Activated naive CD4-positive, alpha-beta T cell treated with anti-CD3 and anti-CD28 coated beads, Interleukin-2, amount 50 U/mL, for 24 hours (primary cell): Measurements from ENCODE around the gene SAMD4B.
A peak's percentile ranks its signal among the peaks of the same experiment; 100 is the strongest.

Experiments
- H3K27ac Mint-ChIP-seq: one replicate; pipeline ENCODE4 v1.8.0; 2021; ENCODE audit warnings: mild to moderate bottlenecking, mixed read lengths
- H3K27me3 Mint-ChIP-seq: one replicate; pipeline ENCODE4 v1.8.0; 2021; ENCODE audit warnings: mixed read lengths
- H3K36me3 Mint-ChIP-seq: one replicate; pipeline ENCODE4 v1.8.0; 2021; ENCODE audit warnings: mixed read lengths
- H3K4me1 Mint-ChIP-seq: one replicate; pipeline ENCODE4 v1.8.0; 2021; ENCODE audit warnings: mixed read lengths
- H3K4me3 Mint-ChIP-seq: one replicate; pipeline ENCODE4 v1.8.0; 2021; ENCODE audit warnings: mild to moderate bottlenecking, mixed read lengths
- H3K9me3 Mint-ChIP-seq: one replicate; pipeline ENCODE4 v1.8.0; 2021; ENCODE audit warnings: mixed read lengths

SAMD4B gene

DNA sequence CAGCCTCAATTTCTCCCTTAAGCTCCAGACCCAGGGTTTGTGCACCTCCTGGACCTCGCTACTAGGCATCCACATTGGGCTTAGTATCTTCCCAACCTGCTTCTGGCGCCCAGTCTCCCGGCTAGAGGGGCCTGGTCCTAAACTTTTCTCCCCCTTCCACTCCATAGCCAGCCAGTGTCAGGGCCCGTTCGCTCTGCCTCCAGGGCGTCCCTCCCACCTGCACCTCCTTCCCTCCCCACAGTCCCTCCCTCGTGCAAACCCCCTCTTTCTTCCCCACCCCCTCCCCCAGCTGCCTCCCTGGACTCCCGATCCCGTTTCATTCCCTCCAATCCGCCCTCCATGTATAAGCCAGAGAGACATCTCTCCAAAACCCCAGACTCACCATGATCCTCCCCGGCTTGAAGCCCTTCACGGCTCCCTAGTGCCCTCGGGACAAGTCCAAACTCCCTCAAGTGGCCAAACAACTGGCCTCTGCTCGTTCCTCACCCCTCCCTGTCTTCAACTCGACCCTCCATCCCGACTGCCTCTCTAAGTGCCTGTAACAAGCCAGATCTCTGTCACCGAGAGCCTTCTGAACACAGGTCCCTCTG is 997 bp upstream of the SAMD4B start:
- Mint-ChIP-seq H3K36me3 (peaks cover 2% of the 10 kb centered on the region), H3K9me3 (no peaks in the 10 kb centered on the region), H3K4me3 (peak overlapping the region; percentile 95), H3K27me3 (no peaks in the 10 kb centered on the region), H3K4me1 (peaks cover 71% of the 10 kb centered on the region), H3K27ac (peak overlapping the region; percentile 95)

DNA sequence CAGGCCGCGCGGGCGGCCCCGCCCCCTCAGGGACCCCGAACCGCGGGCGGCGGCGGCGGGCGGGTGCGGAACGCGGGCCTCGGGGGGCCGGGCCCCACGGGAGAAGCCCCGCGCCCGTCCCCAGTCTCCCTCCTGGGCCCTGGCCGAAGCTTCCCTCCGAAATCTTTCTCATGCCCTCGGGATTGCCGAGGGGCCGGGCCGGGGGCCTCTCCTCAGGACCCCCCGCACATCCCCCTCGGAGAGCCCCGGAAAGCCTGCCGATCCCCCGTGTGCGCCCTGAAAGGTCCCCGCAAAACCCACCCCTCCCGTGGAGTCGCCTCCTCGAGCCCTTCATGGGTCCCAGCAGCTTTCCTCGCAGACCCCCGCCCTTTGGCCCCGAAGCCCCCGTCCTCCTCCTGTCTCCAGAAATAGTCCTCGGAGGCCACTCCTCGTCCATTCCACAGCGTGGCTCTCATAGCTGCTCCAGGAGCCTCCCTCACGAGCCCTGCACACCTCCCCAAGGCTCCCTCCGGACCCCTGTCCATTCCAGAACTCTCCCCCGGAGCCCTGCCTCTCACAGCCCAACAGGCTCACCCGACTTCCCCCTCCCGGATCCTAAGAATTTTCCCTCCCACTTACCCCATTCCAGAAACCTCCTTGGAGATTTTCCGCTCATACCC is 555 bp downstream of the SAMD4B start:
- Mint-ChIP-seq H3K27me3 (no peaks in the 10 kb centered on the region), H3K9me3 (no peaks in the 10 kb centered on the region), H3K4me3 (peak overlapping the region; percentile 85), H3K4me1 (peaks cover 75% of the 10 kb centered on the region), H3K27ac (peak overlapping the region; percentile 64), H3K36me3 (peaks cover 2% of the 10 kb centered on the region)

DNA sequence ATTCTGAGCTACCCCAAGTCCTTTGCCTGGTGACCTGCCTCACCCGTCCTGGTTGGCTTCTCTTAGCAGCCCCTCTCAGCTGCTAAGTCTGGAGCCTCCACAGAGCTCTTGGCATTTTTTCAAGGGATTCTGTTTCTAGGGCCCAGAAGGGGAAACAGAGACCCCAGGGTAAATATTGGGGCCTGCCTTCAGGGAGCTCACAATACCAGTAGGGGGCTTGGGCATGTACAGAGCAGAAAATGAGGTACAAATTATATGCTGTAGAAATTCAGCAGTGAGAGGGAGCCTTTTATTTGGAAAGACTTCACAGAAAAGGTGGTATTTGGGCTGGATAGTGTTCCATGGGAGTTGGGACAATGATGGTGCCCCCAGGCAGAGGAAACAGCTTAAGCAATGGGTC is 3.7 kb downstream of the SAMD4B start:
- peaks cover 69% of the 10 kb centered on the region for H3K4me1 Mint-ChIP-seq
- H3K27me3 Mint-ChIP-seq: no peaks in the 10 kb centered on the region
- H3K36me3 Mint-ChIP-seq: peaks cover 7% of the 10 kb centered on the region
- H3K4me3 Mint-ChIP-seq: no peak overlapping the region
- H3K27ac Mint-ChIP-seq: peak overlapping the region; percentile 61
- H3K9me3 Mint-ChIP-seq: no peaks in the 10 kb centered on the region

DNA sequence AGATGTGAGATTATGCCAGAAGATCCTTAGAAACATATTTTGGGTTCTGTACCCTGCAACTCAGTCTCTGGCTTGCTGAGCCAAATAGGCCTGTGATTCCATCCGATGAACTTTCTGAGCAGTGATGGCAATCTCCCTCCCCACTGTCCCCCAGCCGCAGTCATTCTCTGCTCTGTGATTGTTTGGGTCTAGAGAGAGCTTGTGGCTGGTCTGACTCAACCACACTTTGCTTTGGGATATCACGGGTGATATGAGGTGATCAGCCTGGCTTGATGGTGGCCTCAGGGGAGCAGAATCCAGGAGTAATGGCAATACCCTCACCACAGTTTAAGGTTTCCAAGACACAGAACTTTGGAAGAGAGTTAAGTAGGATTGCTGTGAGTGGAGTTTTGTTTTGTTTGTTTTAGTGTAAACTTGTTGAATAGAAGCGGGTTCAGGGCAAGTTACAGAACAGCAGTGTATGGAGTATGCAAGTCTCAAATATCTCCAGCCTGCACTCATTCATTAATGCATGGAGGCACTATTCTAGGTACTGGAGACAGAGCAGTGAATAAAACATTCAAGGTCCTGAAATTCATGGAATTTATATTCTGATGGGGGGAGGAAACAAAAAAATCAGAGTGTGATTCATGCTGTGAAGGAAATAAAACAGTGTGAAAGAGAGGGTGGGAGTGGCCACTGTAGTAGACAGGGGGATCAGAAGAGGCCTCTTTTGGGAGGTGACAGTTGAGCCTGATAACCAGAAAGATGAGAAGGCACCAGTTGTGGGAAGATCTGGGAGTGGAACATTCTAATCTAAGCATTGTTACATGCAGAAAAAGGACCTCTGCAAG is 5.3 kb downstream of the SAMD4B start:
- Mint-ChIP-seq H3K4me1 (peaks cover 76% of the 10 kb centered on the region), H3K9me3 (no peaks in the 10 kb centered on the region), H3K4me3 (no peak overlapping the region), H3K27ac (peak overlapping the region; percentile 80), H3K27me3 (no peaks in the 10 kb centered on the region), H3K36me3 (peaks cover 16% of the 10 kb centered on the region)

DNA sequence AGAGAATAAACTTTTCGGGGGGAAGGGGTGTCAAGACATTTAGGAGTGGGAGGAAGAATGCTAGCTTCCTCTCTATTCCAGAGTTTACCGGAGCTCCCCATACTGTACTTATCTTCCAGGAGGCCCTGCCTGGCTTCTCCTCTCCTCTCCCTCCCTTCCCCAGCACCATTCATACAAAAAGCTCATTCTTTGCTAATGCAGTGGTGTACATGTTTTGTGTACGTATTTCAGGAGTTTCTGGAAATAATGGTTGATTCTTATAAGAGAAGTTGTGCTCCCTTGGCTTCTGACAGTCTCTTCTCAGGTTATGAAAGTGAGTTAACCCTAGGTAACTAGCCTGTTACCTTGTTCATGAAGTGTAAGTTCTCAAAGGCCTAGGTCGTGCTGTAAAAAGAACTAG is 7.1 kb downstream of the SAMD4B start:
- Mint-ChIP-seq H3K4me1 (peaks cover 62% of the 10 kb centered on the region), H3K27ac (no peak overlapping the region), H3K9me3 (no peaks in the 10 kb centered on the region), H3K27me3 (no peaks in the 10 kb centered on the region), H3K36me3 (peaks cover 16% of the 10 kb centered on the region), H3K4me3 (no peak overlapping the region)

DNA sequence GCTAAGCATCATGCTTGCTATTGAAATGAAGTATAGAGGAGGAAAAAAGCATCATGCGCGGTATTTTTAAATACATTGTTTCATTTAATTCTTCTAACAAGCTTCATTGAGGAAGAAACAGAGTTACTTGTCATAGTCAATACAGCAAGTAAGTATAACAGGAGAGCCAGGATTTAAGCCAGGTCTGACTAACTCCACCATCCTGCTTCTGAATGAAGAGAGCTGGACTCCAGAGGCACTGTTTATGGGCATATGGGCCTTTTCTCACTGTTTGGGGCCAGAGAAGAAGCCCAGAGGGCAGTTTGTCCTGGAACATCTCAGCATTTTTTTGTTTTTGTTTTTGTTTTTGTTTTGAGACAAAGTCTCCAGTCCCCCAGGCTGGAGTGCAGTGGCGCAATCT is 7.9 kb downstream of the SAMD4B start:
- Mint-ChIP-seq H3K36me3 (peaks cover 18% of the 10 kb centered on the region), H3K4me3 (no peak overlapping the region), H3K27ac (no peak overlapping the region), H3K9me3 (no peaks in the 10 kb centered on the region), H3K27me3 (no peaks in the 10 kb centered on the region), H3K4me1 (peaks cover 54% of the 10 kb centered on the region)

DNA sequence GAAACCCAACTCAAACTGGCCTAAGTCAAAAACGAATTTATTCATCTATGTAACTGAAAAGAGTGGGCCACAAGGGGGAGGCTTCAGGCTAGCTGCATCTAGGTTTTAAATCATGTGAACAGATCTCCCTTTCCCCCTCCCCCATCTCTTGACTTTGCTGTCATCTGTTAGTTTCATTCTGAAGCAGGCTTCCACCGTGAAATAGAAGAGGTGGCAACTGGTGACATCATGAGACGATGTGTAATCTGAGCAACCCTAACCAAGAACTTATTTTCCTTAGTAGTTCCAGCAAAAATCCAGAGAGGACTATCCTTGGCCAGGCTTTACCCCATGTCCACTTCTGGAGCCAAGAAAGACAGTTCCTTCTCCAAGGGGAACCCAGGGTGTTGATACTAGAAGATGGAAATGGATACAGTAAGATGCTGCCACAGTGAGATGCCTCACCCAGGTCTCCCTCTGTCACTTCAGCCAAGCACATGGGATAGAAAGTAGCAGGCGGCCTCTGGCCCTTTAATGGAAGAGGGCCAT is 9.4 kb downstream of the SAMD4B start:
- Mint-ChIP-seq H3K27ac (peak overlapping the region; percentile 55), H3K36me3 (peaks cover 20% of the 10 kb centered on the region), H3K4me1 (peaks cover 40% of the 10 kb centered on the region)

DNA sequence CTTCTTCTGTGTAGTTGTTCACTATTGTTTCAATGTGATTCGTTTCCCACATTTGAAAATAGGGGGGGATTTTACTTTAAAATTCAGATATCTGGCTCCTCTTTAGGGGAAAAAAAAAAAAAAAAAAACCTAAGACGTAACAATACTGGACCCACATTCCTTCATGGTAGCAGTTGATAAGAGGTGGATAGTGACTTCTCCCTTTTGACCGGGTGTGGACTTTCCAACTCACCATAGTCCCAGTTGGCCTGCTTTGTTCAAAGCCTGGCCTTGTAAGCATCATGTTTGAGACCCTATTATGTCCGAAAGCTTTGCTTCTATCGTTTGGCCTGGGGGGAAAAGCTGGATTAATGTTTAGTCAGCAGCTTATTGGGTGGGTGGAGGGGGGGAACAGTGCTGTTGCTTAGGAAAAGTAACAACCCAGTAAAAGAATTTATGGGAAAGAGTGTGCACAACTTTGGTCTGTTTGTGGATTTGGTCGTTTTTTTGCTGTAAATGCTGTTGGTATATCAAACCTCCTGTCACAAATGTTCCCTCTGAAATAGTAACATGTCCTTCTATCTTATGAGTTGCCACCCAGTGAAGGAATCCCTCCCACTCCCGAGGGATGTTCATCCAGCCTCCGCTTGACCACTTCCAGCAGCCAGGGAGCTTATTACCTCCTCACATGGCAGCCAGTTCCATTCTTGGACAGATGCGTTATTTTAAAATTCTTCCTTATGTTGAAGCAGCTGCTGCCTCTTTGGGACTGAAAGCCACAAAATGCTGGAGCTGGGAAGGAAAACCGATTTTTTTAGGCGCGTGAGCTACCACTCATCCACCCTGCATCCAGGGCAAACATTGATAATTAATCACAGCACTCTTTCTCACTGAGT is 10.4 kb downstream of the SAMD4B start:
- Mint-ChIP-seq H3K27me3 (no peaks in the 10 kb centered on the region), H3K36me3 (peaks cover 23% of the 10 kb centered on the region), H3K27ac (no peak overlapping the region), H3K9me3 (no peaks in the 10 kb centered on the region), H3K4me3 (no peak overlapping the region), H3K4me1 (peaks cover 32% of the 10 kb centered on the region)

More for the DNA sequence above, 9.4 kb downstream of the SAMD4B start:
- no peaks in the 10 kb centered on the region for H3K9me3 Mint-ChIP-seq
- H3K4me3 Mint-ChIP-seq: no peak overlapping the region
- no peaks in the 10 kb centered on the region for H3K27me3 Mint-ChIP-seq

DNA sequence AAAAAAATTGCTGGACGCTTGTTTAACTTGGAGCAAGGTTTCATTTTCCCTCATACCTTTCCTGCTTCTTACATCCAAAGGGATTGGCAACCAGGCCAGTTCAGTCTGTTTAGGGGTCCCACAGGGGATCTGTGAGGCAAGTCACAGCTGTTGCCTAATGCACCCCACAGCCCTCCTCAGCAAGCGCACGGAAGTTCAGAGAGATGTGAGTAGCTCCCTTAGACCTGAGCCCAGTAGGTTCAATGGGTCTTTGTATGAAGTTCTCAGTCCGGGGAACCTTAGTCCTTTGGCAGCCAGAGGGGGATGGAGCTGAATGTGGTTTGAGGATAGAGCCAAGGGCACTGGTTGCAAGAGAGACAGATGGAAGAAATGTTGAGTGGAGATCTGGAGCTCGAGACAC is 13.0 kb downstream of the SAMD4B start:
- Mint-ChIP-seq H3K4me1 (peaks cover 15% of the 10 kb centered on the region), H3K4me3 (no peak overlapping the region), H3K36me3 (peaks cover 24% of the 10 kb centered on the region), H3K9me3 (no peaks in the 10 kb centered on the region), H3K27me3 (no peaks in the 10 kb centered on the region), H3K27ac (no peak overlapping the region)

DNA sequence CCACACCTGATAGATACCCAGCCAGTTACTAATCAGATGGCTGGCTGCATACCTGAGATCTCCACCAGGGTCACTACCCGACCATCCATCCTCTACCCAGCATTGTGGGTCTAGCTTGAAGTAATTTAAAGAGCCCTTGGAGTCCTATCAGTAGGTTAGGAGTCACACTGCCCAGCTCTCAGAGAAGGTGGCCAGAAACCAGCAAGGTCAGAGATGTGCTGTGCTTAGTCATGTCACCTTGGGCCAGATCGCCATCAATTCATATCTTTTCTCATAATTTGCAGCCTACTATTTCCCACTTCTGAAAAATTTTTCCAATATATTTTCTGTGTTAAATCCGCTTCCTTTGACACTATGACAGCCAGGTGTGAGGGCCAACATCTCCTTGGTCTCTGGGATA is 13.9 kb downstream of the SAMD4B start:
- H3K9me3 Mint-ChIP-seq: no peaks in the 10 kb centered on the region
- peaks cover 14% of the 10 kb centered on the region for H3K4me1 Mint-ChIP-seq
- no peaks in the 10 kb centered on the region for H3K27me3 Mint-ChIP-seq
- H3K4me3 Mint-ChIP-seq: no peak overlapping the region
- no peak overlapping the region for H3K27ac Mint-ChIP-seq
- H3K36me3 Mint-ChIP-seq: peaks cover 26% of the 10 kb centered on the region

DNA sequence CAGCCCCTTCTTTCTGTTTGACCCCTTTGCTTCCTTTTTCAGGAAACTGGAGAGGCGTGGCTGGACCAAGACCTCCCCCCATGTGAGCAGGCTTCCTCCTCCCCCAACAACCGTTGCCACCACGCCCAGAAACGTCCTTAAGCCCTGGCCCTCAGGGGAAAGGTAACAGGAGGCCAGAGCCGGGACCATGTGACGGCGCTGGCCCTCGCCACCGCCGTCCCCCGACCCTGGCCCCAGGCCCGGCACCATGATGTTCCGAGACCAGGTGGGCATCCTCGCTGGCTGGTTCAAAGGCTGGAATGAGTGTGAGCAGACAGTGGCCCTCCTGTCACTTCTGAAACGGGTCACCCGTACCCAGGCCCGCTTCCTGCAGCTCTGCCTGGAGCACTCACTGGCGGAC is 14.4 kb downstream of the SAMD4B start:
- H3K27me3 Mint-ChIP-seq: no peaks in the 10 kb centered on the region

DNA sequence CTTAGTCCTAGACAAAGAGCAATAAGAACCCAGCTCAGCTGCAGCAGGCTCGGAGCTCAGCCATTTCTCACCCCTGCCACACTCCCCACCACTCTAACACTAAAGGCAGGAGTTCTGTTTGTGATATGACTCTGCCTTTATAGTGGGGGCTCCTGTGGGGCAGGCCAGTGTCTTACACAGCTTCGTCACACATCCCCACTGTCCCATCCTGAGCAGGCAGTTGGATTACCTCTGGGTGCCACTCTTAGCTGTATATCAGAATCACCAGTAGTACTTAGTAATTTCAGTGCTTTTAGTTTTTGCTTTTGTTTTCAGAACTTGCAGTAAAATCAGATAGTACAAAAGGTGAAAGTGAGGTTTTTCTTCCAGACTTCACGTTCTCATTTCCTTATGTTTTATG is 16.8 kb downstream of the SAMD4B start:
- Mint-ChIP-seq H3K27ac (no peak overlapping the region), H3K36me3 (peaks cover 17% of the 10 kb centered on the region), H3K4me1 (no peaks in the 10 kb centered on the region), H3K9me3 (no peaks in the 10 kb centered on the region), H3K4me3 (no peak overlapping the region), H3K27me3 (no peaks in the 10 kb centered on the region)

More for the DNA sequence above, 14.4 kb downstream of the SAMD4B start:
- Mint-ChIP-seq H3K4me3 (no peak overlapping the region), H3K4me1 (peaks cover 8% of the 10 kb centered on the region), H3K36me3 (peaks cover 25% of the 10 kb centered on the region), H3K27ac (no peak overlapping the region), H3K9me3 (no peaks in the 10 kb centered on the region)

DNA sequence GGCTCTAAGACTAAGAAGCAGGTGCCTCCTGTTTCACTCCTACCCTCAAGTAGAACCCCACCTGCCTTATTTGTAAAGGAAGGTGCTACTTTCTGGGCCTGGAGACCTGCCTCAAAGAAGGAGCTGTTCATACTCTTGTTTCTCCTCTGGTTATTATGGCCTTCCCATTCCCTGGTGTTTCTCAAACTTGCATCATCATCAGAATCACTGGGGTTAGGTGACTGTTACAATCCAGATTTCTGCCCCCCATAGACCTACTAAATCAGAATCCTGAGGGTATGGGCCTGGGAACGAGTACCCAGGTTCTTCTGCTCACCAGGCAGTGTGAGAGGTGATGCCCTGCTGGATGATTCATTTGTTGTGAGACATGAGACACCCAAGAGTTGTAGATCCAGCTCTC is 18.4 kb downstream of the SAMD4B start:
- Mint-ChIP-seq H3K36me3 (peaks cover 15% of the 10 kb centered on the region), H3K27me3 (no peaks in the 10 kb centered on the region), H3K4me3 (no peak overlapping the region), H3K27ac (no peak overlapping the region), H3K4me1 (no peaks in the 10 kb centered on the region), H3K9me3 (no peaks in the 10 kb centered on the region)

DNA sequence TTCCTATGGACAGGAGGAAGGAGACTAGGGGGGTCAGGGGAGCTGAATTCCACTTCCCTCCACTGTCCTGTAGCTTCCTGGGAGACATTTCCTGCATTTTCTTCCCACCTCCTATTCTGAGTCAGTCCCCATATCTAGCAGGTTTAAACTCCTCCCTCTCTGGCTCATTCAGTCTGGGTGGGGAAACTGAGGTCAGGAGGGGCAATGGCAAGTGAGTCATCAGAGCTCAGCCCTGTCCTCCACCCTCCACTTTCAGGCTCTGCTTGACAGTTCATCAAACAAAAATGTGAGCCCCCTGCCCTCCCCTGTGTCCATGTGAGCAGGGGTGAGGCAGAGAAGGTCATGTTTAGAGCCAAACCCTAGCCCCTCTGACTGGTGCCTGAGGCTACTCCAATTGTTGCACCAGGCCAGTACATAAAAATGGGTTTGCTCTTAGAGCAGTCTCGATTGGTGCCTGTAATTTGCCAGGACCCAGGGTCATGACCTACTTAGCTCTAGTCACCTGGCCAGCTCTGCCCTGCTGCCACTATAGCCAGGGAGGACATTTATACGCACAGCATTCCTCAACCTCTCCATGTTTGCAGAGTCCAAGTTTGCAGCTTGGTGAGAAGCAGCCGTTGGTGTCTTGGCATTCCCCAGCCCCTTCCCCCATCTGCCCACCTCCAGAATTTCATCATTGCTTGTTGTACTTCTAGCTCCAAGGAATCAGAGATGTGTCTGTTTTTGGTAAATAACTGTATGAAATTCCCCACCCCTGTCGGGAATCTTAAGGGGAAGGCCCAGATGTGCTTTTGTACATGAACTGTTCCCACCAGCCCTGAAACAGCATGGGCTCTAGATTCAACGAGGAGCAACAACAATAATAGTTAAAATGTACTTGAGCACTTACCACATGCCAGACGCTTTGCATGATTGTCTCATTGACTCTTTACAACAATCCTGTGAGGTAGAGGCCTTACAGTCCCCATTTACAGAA is 20.7 kb downstream of the SAMD4B start:
- peak overlapping the region; percentile 41 for H3K27ac Mint-ChIP-seq
- H3K36me3 Mint-ChIP-seq: peaks cover 11% of the 10 kb centered on the region
- no peaks in the 10 kb centered on the region for H3K9me3 Mint-ChIP-seq
- H3K4me3 Mint-ChIP-seq: no peak overlapping the region
- no peaks in the 10 kb centered on the region for H3K27me3 Mint-ChIP-seq
- no peaks in the 10 kb centered on the region for H3K4me1 Mint-ChIP-seq
